Sigmoid colon (tissue), 4 donors: Measurements from ENCODE around the gene NFATC1.

ENCODE experiments used
- EP300 ChIP-seq, 4 donors: sonication (generic); formaldehyde crosslinking; IDR thresholded peaks; one replicate each; pipeline ENCODE4 v1.6.1; 2017; ENCODE audit warnings: antibody characterized with exemption in 4 of 4
- POLR2A ChIP-seq, 2 donors: fragments of 450-650 bp; IDR thresholded peaks; one replicate each; pipeline ENCODE4 v1.6.1; 2016; ENCODE audit warnings: antibody characterized with exemption in 2 of 2, mild to moderate bottlenecking in 2 of 2, moderate library complexity in 2 of 2
- POLR2AphosphoS5 ChIP-seq, 4 donors: sonication (generic); formaldehyde crosslinking; IDR thresholded peaks; one replicate each; pipeline ENCODE4 v1.6.1; 2017; ENCODE audit warnings: antibody characterized with exemption in 4 of 4
- TF ChIP-seq, protein P1 (sequence below), 4 experiments: fragments of 450-650 bp in 3 of 4; fragments of 200-600 bp in 1 of 4; IDR thresholded peaks; one replicate each; pipeline ENCODE4 v1.5.1; 2016 to 2019; ENCODE audit warnings: antibody characterized with exemption in 4 of 4, mild to moderate bottlenecking in 3 of 4, moderate library complexity in 2 of 4

GRCh38 chr18:79529296-79529695, 133.6 kb downstream of the NFATC1 start:
- TF ChIP-seq, protein P1, sequence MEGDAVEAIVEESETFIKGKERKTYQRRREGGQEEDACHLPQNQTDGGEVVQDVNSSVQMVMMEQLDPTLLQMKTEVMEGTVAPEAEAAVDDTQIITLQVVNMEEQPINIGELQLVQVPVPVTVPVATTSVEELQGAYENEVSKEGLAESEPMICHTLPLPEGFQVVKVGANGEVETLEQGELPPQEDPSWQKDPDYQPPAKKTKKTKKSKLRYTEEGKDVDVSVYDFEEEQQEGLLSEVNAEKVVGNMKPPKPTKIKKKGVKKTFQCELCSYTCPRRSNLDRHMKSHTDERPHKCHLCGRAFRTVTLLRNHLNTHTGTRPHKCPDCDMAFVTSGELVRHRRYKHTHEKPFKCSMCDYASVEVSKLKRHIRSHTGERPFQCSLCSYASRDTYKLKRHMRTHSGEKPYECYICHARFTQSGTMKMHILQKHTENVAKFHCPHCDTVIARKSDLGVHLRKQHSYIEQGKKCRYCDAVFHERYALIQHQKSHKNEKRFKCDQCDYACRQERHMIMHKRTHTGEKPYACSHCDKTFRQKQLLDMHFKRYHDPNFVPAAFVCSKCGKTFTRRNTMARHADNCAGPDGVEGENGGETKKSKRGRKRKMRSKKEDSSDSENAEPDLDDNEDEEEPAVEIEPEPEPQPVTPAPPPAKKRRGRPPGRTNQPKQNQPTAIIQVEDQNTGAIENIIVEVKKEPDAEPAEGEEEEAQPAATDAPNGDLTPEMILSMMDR (IDR thresholded peaks at IDR 0.05) = no peak
- no peak for TF ChIP-seq POLR2AphosphoS5 (IDR thresholded peaks at IDR 0.05)
- no peak for TF ChIP-seq POLR2A (IDR thresholded peaks at IDR 0.05)
- no peak for TF ChIP-seq EP300 (IDR thresholded peaks at IDR 0.05)
